Muscle of arm (tissue), 12 donors: ENCODE results near the gene SLC22A2. TPM values are rescaled to one million over a fixed set of nuclear protein-coding genes. Genes with fewer than 3 reads are reported as not detected.

Experiments used
- DNase-seq: peaks from one replicate; pipeline ENCODE4 v3.0.0-alpha.2; 2013
- polyA plus RNA-seq, 12 donors: library from polyadenylated mRNA; unstranded; fragments of 120-200 nt; gene quantifications; one replicate each; pipeline ENCODE4 v1.2.1, GENCODE V29; 2013; ENCODE audit not compliant: insufficient read length in 12 of 12

Gene SLC22A2
- polyA plus RNA-seq, 12 donors = 0.15 to 0.44 (median 0.28) TPM; not detected in 5

DNA sequence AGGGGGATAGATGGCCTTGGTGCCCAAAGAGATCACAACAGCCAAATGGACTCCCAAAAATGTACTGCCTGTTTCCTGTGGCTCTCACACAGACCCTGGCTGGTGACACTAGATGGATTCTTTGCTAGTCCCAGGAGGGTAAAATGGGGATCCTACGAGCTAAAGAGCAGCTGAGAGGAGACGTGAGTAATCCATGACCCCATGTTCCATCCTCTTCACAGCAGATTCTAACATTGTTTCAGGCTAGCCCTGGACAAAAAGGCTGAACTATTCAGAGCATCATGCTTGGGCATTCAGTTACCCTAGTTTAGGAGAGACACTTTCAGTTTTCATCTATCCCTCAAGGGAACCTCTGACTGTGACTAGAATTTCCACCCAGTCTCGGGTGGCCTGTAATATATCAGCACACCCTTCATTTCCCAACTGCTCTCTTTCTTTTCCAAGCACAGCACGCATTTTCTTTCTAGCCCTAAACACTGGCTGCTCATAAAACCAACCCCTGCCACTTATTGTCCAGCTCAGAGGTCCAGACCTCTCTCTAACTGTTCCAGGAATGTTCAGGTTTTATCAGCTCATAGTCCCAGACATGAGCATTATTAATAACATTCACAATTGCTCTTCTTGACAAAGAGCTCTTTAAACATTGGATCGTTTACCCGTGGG is 88.5 kb downstream of the SLC22A2 start:
- DNase-seq = no peak

DNA sequence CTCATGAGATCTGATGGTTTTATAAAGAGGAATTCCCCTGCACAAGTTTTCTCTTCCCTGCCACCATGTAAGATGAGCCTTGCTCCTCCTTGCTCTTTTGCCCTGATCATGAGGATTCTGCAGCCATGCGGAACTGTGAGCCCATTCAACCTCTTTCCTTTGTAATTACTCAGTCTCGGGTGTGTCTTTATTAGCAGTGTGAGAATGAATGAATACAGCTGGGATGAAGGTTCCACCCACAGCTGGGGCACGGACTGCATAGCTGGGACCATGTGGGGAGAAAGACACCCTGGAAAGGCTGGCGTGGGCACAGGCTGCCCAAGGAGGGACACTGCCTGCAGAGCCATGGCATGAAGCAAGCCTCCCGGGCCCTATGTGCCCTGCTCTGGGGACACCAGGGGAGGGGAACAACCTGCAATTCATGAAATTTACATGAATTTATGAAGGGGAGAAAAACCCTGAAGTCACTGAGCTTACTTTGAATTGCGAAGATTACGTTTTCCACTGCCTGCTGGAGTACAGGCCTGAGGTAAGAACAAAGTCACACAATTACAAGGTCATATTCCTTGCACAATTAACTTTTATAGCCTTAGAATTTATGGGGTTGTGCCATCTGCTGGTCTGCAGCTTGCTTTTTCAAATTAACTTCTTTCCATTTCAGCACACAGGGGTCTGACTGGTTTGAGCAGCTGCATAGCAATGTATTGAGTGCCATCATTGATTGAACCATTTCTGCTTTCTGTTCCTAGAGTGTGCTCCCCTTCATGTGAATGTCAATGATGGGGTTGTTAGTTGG is 90.8 kb downstream of the SLC22A2 start:
- DNase-seq = no peak

Other genes with a start within 250 kb of the SLC22A2 start
- 1 to 10 TPM in 2 of 12 donors, under 1 TPM in 8, not detected in 2; 0.46 to 2.1 (median 0.80) TPM for gene SLC22A1, start 137.0 kb downstream of the SLC22A2 start, polyA plus RNA-seq
- 10 to 100 TPM in 8 of 12 donors, 1 to 10 TPM in 3, not detected in 1; 6.2 to 14.0 (median 11.3) TPM for gene SLC22A3, start 89.6 kb upstream of the SLC22A2 start, polyA plus RNA-seq